NCI-H2196 (cell line): Measurements from ENCODE around the gene PDE6A.
A peak's percentile ranks its signal among the peaks of the same experiment; 100 is the strongest.

Experiments
- DNase-seq: peaks from one replicate; lab custom pipeline; 2025; ENCODE audit not compliant: unreplicated experiment; lab: John Stamatoyannopoulos, UW

PDE6A gene

GRCh38 chr5:149944666-149945065, at the start of gene PDE6A:
PDE6A (minus strand) TSS chr5:149944793; CDS start chr5:149944673, 120 bp downstream.
- no peak for DNase-seq

GRCh38 chr5:149993471-149993870, 48.9 kb upstream of the PDE6A start:
- no peak for DNase-seq

- peak; percentile 78 for DNase-seq
Observed at GRCh38 chr5:149990518-149991376, 46.2 kb upstream of the PDE6A start.

- DNase-seq = no peak
Observed at GRCh38 chr5:149988126-149988525, 43.5 kb upstream of the PDE6A start.

- DNase-seq = no peak
Observed at GRCh38 chr5:149982505-149982904, 37.9 kb upstream of the PDE6A start.

GRCh38 chr5:149981206-149981605, 36.6 kb upstream of the PDE6A start:
- DNase-seq = no peak

- DNase-seq = no peak
Observed at GRCh38 chr5:149979896-149980295, 35.3 kb upstream of the PDE6A start.

DNA sequence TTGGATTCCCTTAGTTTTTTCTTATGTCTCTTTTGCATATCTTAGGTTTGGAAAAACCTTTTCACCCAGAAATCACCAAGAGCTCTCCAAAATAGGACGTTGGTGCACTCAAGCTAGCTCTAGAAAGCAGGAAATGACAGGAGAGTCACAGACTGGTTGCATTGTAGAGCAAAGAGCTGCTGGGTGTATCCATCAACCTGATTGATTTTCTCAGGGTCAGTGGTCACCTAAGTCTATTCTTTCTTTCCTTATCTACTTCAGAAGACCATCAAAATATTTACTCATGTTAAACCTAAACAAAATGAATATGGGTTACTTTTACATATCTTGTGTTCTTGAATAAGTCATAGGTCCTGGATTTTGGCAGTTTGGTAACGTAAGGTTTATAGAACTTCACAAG, 30.8 kb upstream of the PDE6A start:
- no peak for DNase-seq

- DNase-seq = no peak
Observed at GRCh38 chr5:149969181-149969930, 24.8 kb upstream of the PDE6A start.

GRCh38 chr5:149966946-149967345, 22.4 kb upstream of the PDE6A start:
- DNase-seq = no peak

DNA sequence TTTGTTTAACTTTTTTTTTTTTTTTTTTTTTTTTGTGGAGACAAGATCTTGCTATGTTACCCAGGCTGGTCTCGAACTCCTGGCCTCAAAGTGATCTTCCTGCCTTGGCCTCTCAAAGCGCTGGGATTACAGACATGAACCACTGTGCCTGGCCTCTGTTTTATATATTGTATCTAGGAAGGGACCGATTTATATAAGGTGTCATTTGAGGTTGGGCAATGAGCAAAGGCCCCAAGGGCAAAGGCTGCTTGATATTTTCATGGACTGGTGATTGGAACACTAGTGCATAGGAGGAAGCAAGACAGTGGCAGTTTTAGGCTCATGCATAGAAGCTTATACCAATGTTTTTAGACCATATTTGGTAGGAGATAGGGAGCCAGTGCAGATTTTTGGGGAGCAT, 19.1 kb upstream of the PDE6A start:
- no peak for DNase-seq

DNA sequence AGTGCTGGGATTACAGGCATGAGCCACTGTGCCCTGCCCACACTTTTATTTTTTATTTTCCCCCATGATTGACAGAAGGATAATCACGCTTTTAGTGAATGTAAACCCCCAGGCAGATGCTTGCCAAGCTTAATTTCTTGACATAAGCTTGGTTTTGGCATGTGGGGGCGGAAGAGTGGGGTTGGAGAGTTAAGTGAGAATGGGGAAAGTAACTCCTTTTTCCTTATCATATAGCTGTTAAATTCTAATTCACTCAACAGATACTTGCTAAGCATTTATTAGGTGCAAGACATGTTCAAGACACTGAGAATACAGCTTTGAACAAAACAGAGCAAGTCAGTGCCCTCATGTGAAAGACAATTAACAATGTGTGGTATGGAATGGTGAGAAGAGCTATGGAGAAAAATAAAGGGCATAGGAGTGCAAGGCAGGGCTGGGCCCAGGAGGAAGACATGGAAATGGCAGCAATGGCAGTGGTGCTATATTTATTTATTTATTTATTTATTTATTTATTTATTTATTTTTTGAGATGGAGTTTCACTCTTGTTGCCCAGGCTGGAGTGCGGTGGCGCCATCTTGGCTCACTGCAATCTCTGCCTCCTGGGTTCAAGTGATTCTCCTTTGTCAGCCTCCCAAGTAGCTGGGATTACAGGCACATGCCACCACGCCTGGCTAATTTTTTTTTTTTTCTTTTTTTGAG, 18.2 kb upstream of the PDE6A start:
- no peak for DNase-seq

- DNase-seq = peak; percentile 30
Observed at GRCh38 chr5:149961957-149962409, 17.4 kb upstream of the PDE6A start.

DNA sequence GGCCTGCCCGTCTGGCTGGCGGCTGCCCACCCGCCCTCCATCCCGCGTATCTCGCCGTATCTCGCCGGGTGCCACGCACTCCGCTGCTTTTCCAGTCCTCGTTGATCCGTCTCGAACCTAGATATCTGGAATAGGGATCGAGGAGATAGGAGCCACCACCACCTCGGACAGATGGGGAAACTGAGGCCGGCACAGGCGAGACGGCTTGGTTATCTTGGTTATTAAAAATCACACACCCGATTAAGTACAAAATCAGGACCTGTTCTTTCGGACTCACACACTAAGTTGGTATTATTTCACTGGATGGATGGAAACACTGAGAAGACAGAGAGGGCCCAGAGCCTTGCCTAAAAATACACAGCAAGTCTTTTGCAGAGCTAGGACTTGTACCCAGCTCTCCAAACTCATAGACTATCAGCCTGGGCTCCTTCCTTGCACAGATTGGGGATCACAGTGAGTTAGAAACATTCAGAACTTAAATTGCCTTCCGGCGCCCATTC, 16.6 kb upstream of the PDE6A start:
- no peak for DNase-seq

- peak; percentile 97 for DNase-seq
Observed at GRCh38 chr5:149960272-149961185, 15.9 kb upstream of the PDE6A start, which contains the start of gene SLC26A2. SLC26A2 (plus strand) TSS chr5:149960758; CDS start chr5:149977653, 16,895 bp downstream.

DNA sequence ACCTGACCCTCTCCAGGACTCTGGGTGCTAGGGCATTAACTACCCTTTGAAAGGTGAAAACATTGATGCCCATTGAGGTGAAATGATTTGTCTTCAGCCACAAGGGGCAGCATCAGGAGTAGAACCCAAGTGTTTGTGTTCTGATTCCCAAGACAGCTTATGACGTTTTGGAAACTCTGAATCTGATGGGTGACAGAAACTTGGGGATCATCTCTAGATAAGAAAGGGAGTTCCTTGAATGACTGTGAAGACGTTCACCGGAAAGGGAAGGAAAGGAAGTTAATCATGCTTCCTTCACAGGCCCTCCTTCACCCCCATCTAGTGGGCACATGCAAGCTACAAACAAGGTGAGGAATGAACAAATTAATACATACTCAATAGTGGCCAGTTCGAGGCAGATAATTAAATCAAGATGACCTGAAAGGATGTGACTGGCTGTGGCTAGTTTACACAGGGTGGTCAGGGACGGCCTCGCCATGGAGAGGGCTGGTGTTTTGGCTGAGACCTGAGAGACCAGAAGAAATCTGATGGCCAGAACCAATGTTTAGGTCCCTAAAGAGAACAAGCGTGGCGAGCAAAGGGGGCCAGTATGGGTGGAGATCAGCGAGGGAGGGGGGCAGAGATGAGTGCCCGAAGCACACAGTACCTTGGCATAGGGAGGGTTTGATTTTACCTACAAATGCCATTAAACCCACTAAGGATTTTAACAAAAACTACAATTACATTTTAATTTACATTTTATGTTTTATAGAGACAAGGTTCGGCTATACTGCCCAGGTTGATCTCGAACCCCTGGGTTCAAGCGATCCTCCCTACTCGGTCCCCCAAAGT, 15.0 kb upstream of the PDE6A start:
- DNase-seq = peak; percentile 40

- no peak for DNase-seq
Observed at GRCh38 chr5:149957855-149958254, 13.3 kb upstream of the PDE6A start.

DNA sequence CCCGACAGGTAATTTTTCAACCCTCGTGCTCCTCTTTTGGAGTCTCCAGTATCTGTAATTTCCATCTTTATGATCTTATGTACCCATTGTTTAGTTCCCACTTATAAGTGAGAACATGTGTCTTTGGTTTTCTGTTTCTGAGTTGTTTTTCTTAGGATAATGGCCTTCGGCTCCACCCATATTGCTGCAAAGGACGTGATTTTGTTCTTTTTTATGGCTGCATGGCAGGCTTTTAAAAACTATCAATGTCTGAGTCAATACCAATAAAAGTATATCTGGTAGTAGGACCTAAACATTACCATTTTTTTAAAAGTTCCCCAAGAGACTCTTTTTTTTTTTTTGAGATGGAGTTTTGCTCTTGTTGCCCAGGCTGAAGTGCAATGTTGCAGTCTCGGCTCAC, 12.1 kb upstream of the PDE6A start:
- DNase-seq = no peak

GRCh38 chr5:149954798-149955197, 10.2 kb upstream of the PDE6A start:
- DNase-seq = no peak
